ENCODE measurements around the gene LSM10. TPM values are rescaled to one million over a fixed set of nuclear protein-coding genes. Genes with fewer than 3 reads are reported as not detected.

Gene LSM10
- 20.9 TPM for total RNA-seq

DNA sequence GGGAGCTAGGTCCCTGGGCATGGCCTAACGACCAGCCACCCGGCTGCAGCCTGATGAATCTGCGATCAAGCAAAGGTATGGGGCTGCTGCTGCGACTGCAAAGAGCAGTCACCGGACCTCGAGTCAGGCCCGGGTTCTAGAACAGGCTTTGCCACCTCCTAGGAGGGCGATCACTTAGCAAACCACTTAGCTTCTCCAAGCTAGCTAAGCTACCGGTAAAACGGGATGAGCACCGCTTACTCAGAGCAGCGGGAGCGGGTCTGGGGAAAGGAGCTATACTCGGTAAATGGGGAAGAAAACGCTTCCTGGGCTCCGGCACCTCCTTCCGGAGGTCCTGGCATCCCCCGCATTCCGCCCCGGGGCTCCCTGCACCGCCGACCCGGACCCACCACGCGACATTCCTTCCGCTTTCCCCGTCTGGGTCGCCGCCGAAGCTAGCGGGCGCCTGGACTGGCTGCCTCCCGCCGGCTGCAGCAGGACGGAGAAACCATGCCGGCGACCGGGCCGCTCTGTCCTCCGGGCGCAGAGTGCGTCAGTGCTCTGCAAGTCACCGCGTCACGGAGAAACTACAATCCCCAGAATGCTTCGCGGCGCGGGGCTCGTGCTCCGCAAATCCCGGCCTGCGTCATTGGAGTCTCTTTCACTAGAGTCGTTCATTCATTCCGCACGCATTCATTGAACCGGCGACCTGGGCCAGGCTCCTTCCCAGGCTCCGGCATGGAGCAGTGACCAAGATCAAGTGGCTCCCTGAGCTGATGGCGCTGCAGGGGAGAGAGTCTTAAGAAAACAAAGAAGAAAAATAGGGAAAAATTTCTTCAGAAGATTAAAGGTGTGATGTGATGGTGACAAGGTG, at the start of gene LSM10:
Gene LSM10, minus strand, starts transcription at position 531 of the 853 bp plus-strand sequence. CDS start 3,779 bp downstream, outside the sequence.
- ATAC-seq (peak; percentile 97), DNase-seq (ENCODE audit: low spot score) (peak; percentile 96)

DNA sequence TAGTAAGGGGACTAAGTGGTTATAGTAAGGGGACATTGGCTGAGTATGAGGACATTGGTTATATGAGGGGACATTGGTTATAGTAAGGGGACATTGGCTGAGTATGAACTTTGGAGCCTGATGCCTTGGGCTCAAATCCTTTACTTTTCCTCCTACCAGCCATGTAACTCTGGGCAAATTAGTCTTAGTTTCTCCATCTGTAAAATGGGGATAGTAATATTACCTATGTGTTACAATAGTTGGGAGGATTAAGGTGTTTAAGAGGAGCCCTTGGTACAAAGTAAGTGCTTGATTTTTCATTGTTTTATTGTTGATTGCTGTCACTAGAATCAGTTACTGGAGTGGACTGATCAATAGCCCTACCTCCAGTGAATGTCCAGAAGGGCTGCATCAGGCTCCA, 49.7 kb upstream of the LSM10 start:
- DNase-seq (ENCODE audit: low spot score), result no peak
- no peak for ATAC-seq

DNA sequence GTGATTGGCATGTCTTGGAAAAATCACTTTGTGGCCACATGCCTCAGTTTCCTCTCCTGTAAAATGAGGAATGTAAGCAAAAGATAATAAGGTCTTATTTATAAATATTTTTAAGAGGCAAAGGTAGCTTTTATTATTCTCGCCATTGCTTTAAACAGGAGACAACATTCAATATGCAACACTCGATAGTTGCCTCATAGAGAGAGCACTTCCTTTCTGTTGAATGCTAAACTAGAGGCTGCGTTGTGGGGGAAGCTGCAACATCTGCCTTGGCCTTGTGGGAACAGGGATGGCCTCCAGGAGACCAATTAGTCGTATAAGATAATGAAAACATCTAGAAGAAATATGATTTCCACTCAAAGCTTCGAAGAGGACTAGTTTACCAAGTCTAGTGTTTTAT, 49.0 kb upstream of the LSM10 start:
- DNase-seq (ENCODE audit: low spot score) (no peak), ATAC-seq (no peak)

DNA sequence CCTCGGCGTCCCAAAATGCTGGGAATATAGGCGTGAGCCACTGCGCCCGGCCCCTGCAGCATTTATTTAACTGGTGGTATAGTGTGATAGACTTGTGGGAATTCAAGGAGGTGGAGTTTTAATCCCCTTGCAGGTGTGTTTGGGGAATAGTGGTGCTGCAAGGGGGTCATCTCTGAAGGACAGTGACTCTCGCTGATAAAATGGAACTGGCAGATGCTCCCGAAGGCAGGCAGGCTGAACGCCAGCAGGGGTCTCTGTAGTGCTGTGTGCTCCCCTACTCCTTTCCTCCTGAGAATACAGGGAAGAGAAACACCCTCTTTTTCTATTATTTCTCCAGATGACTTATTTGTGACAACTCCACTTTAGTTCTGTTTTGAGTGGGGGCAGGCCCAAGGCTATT, 48.6 kb upstream of the LSM10 start:
- ATAC-seq (no peak), DNase-seq (ENCODE audit: low spot score) (no peak)

DNA sequence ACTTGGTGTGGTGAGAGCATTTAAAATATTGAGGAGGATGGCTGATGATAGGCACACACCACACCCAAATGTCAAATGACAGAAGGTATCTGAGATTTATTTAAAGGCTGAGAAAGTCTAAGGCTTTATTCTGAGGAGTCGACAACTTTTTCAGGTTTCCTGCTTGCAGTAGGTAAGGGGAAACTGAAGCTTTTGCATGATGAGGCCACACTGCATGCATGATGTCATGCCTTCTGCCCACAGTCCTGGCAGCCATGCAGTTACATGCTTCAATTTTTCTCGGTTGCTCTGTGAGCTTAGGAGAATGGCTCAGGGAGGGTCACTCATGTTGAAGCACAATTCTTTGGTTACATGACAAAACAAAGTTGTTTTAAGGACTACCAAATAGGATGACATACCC, 45.6 kb upstream of the LSM10 start:
- DNase-seq (ENCODE audit: low spot score) (no peak), ATAC-seq (no peak)

DNA sequence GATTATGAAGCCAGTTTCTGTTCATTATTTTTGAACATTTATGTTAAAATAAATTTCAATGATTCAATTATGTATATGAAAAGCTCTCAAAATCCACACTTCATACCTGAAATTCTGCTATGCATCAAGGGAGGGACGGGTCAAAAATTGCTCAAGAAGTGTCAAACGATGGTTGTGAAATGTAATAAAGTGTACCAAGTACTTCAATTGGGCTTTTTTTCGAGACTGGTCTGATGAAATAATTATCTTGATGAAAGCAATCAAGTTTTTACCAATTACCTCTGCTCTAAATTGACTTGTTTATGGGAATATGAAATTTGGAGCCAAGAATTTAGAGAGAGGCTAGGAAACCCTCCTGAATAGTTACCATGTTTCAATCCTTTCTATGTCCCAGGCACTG, 44.6 kb upstream of the LSM10 start:
- ATAC-seq, result no peak
- DNase-seq (ENCODE audit: low spot score), result no peak

DNA sequence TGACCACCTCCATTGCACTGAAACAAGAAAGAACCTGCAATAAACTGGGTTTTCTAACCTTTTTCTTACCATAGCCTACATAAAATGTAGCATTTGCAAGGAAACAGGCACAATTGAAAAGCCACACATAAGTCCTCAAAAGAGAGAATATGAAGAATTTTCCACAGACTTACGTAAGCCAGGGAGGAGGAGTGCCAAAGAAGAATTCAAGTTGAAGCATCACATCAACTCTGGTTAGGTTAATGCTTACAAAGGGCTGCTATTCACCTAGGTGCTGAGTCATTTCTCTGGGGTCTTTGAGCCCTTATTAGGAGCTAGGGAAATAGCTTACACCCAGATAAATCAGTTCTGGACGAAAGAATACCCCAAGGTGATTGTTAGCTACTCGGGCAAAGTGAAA, 42.9 kb upstream of the LSM10 start:
- DNase-seq (ENCODE audit: low spot score) (no peak), ATAC-seq (no peak)

DNA sequence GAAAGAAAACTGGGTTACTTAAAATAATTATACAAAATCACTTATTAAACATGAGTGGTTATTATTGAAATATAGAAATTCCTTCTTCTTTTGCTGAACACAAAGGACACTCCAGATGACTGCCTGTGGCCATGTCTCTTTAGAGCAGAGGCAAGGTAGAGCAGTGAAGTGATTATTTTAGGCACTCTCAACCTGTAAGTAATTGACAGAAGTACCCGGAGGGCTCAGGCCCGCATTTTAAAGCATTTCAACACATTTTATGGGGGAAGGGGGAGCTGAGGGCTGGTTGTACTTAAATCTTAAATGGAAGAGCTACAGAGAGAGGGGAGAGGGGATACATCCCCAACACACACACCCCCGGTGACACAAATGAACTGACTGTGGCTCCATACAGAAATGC, 42.3 kb upstream of the LSM10 start:
- DNase-seq (ENCODE audit: low spot score) (no peak), ATAC-seq (no peak)

DNA sequence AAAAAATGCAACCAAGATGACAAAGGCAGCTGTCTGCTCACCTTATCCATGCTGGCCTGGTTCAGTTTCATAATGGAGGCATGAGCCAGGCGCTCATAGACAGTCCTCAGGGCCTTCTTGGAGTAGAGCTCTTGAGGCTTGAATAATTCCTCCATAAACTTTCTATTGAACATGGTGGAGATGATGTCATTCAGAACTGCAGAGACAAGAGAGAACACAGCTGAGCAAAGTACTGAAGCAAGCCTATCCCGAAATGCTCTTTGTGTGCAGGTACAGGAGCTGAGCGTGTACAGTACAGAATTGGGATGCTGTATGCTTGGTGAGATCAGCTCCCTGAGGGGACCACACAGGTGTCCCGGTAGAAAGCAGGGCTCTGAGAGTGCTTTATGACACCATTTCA, 41.0 kb upstream of the LSM10 start:
- ATAC-seq, result no peak
- no peak for DNase-seq (ENCODE audit: low spot score)

DNA sequence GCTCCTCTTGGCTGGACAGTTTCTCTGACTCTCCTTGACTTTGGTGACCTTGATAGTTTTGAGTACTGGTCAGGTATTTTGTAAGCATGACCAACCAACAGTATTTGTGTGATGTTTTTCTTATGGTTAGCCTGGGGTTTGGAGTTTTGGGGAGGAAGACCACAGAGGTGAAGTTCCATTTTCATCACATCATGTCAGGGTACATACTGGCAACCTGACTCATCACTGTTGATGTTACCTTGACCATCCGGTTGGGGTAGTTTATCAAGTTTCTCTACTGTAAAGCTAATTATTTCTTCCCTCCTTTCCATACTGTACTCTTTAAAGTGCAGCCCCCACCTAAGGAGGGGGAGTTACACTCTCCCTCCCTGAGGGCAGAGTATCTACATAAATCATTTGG, 39.1 kb upstream of the LSM10 start:
- no peak for ATAC-seq
- DNase-seq (ENCODE audit: low spot score), result no peak

DNA sequence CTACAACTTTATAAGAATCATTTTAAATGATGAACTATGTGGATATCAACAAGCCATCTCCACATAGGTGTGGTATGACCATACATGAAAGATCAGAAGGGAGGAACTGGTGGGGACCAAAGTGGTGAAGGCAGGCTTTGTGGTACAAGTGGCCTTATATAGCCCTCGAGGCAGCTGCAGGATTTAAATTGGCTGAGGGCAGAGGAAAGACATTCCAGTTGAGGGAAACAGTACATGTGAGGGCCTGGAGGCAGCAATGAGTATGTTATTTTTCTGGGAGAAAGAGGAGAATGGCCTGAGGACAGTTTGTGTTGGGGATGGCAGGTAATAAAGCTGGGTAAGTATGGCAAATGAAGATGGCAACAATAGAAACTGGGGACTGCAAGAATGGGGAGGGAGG, 35.4 kb upstream of the LSM10 start:
- DNase-seq (ENCODE audit: low spot score) (no peak), ATAC-seq (no peak)

DNA sequence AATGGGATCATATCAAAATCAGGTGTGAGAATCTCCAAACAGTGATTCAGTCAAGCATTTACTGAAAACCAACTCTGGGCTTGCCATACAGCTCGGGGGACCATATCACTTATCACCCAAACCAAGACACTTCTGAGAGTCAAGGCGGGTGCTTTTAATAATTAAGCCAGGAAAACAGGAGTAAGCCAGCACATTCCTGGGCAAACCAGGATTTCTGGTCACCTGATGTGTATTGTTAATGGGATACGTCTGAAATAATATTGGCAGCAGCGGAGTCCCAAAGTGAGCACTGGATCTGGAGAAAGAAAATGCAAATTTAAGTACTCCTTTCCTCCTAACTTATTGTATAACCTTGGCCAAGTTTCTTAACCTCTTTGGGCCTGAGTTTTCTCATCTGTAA, 34.9 kb upstream of the LSM10 start:
- peak; percentile 80 for ATAC-seq
- DNase-seq (ENCODE audit: low spot score), result no peak

DNA sequence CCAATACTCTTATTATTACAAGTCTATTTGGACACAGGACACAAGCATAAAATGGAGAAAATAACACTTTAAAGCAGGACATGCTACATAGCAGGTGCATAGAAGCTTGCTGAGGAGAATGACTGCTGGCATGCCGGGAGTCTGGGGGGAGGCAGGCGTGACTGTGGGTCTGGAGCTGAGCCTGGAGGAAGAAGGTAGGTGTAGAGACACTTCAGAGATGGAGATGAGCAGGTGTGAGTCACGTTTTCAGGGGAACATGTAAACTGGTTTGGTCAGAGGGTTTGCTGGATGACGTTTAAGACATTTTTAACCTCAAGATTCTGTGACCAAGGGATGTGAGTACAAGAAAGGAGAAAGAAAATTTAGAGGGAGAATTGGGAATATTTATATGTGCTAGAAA, 28.1 kb upstream of the LSM10 start:
- no peak for DNase-seq (ENCODE audit: low spot score)
- ATAC-seq, result no peak

DNA sequence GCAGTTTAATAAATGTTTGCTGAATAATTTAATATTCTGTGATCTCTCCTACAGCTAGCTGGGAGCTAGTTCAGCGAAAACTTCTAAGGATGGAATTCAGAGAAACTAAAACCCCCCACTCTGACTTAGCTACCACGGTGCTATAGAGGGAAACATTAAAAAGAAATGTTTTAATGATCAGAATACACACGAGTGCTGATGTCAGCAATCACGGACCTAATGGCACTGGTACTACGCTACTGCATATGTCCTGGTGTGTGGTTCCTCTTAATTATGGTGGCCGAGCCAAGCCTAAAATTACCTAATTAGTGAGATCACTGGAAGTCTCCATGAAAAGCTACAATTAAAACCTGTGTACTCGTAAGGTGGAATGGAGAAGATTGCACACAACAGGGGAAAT, 23.9 kb upstream of the LSM10 start:
- DNase-seq (ENCODE audit: low spot score) (no peak), ATAC-seq (no peak)

DNA sequence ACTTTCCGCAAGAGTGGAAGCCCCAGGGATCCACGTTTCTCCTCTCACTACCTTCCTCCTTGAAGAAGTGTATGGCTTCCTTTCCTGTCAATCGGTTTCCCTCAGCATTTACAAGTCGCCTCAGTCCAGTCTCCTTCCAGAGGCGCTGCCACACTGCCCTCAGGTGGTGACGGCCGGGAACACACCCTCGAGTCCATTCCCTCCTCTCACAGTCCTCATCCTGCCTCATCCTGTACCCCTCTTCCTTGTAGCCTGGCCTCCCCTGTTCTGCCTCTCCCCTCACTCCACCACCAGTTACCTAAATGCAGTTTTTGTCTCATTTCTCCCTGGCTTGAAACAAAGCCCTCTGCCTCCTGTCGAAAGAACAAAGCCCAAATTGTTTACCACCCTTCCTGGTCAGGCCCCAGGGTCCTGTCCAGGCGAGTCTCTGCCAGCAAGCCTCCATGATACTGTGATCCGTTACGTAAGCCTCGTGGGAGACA, 23.2 kb upstream of the LSM10 start:
- DNase-seq (ENCODE audit: low spot score) (peak; percentile 81), ATAC-seq (peak; percentile 100)

DNA sequence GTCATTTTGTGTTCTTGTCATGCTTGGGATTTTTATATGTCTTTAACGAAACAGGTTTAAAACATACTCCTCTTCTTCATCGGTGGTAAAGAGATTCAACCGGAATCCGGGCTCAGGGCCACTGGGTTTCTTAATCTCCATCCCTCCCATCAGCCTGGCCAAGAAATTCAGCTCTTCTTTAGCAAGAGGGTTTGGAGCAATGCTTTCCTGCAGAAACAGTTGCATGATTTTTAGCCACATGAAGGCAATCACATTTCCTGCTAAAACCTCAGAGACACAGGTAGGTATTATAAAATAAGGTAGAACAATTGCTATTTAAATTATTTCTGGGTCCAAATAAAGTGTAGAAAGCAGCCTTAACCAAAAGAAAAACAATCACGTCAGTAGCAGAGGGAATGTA, 22.7 kb upstream of the LSM10 start:
- ATAC-seq (no peak), DNase-seq (ENCODE audit: low spot score) (no peak)

DNA sequence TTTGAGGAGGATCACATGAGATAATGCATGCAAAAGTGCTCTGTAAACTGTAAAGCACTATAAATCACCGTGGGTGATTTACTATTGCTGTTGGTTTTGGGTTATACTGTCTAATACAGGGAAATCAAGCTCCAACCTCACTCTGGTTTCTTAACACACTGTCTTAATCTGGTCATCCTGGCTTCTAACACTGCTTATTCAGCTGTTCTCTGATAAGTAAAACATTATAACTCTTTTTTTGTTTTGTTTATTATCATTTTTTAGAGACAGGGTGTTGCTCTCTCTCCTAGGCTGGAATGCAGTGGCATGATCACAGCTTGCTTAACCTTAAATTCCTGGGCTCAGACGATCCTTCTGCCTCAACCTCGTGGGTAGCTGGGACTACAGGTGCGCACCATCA, 21.9 kb upstream of the LSM10 start:
- DNase-seq (ENCODE audit: low spot score) (no peak), ATAC-seq (no peak)

DNA sequence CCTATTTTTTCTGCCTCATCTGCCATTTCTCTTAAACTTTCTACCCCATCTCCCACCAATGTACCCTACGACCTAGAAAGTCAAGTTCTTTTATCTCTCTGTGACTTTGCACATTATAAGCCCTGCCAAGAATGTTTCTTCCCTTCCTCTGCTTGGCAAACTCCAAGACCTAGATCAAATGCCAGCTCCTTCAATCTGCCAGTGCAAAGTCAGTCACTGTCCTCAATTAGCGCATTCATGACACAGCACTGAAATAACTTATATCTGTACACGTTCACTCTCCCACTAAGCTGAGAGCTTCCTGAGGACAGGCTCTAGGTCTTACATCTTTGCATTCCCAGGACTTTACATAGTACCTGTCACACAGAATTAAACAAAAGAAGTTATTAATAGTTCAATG, 21.4 kb upstream of the LSM10 start:
- ATAC-seq (no peak), DNase-seq (ENCODE audit: low spot score) (no peak)

DNA sequence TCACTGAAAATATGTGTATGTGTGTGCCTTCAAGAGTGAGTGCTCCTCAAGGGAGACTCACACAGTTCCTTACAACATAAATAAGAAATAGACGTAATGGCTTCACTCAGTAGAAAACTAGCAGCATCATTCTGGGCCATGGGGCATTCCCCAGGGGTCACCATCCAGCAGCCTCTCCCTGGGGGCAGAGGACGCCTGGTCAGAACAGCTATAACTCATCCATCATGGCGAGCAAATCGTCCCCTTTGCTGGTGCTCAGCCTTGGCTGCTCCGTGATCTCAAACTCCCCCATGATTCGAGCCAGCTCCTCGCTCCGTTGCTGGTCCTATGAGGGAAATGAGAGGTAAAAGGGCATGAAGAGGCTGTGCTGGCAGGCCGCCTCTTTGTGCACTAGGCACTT, 20.2 kb upstream of the LSM10 start:
- no peak for ATAC-seq
- no peak for DNase-seq (ENCODE audit: low spot score)

DNA sequence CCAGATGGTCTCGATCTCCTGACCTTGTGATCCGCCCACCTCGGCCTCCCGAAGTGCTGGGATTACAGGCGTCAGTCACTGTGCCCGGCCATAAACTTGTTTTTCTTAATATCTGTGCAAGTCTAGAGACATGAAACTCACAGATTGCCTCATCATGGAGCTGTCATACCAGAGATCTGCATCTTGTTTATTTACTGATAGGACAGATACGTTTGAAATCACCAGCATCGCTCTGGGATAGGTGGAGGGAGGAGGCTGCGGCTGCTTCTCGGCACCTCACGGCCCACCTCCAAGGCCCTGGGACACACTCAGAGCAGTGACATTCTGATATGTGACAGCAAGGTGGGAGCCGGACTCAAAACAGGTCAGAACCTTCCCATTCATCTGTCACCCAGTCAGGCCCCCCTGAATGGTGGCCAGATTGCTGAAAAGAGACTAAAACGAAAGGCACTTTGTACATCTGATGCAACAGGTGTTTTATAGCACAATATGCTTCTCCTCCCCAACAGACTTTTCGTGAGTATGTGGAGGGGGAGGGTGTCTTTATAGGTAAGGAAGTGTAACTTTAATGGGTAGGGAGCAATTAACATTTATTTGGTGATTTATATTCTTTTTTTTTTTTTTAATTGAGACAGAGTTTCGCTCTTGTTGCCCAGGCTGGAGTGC, 18.1 kb upstream of the LSM10 start:
- ATAC-seq, result no peak
- no peak for DNase-seq (ENCODE audit: low spot score)

DNA sequence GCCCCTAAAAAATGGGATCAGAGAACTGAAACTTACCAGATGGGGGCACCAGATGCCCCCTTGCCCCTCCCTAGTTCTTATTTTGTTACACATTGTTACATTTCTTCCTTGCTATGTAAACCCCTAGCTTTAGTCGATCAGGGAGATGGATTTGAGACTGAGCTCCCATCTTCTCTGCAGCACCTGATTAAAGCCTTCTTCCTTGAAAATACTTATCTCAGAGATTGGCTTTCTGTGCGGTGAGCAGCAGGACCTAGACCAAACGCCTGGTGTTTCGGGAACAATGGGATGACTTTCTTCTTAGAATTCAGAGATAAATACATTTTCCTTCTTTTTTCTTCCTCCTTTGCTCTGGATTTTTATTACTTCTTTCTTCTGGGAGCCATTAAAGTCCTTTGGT, 16.7 kb upstream of the LSM10 start:
- ATAC-seq (no peak), DNase-seq (ENCODE audit: low spot score) (no peak)
